BE2C (cell line): Measurements from ENCODE around the gene OR7D4.

ENCODE experiments used
- DNase-seq: peaks from one replicate; pipeline ENCODE4 v3.0.0-alpha.2; 2020
- H3K27me3 ChIP-seq: fragments of 250-450 bp; sonication (Bioruptor Pico); 2 replicates; pipeline ENCODE4 v1.5.1; 2020; ENCODE audit warnings: mild to moderate bottlenecking
- H3K36me3 ChIP-seq: fragments of 250-450 bp; sonication (Bioruptor Pico); 2 replicates; pipeline ENCODE4 v1.5.1; 2020; ENCODE audit warnings: mild to moderate bottlenecking
- H3K4me1 ChIP-seq: fragments of 250-450 bp; sonication (Bioruptor Pico); 2 replicates; pipeline ENCODE4 v1.5.1; 2020
- H3K4me3 ChIP-seq: 2 replicates; pipeline ENCODE4 v1.5.1; 2011; ENCODE audit warnings: low read depth, low read length
- H3K9me3 ChIP-seq: fragments of 250-450 bp; sonication (Bioruptor Pico); 2 replicates; pipeline ENCODE4 v1.5.1; 2020
- CTCF ChIP-seq: IDR thresholded peaks from 2 replicates; pipeline ENCODE4 v1.5.1; 2012; ENCODE audit warnings: mild to moderate bottlenecking, low read depth, low read length

The OR7D4 gene

GRCh38 chr19:9187191-9187590, 32.2 kb downstream of the OR7D4 start:
- H3K4me3 ChIP-seq = no peak overlapping the region
- H3K9me3 ChIP-seq = no peaks in the 10 kb centered on the region
- DNase-seq = no peak
- no peaks in the 10 kb centered on the region for H3K36me3 ChIP-seq
- TF ChIP-seq CTCF = no peak
- no peaks in the 10 kb centered on the region for H3K27me3 ChIP-seq
- no peaks in the 10 kb centered on the region for H3K4me1 ChIP-seq

DNA sequence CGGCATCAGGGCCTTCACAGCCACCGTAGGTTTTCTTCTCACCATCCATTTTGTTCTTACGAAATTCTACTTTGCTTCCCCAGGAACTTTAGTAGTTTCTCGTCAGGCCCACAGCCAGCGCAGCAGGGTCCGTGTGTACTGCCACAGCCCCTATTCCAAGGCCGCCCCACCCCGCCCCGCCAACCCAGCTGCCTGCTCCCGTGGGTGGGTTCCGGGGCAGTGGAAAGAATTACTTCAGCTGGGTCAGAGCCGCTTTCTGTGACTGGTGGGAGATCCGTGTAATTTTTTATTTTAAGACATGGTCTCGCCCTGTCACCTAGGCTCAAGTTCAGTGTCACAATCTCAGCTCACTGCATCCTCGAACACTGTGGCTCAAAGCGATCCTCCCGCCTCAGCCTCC, 36.4 kb downstream of the OR7D4 start:
- H3K36me3 ChIP-seq = no peaks in the 10 kb centered on the region
- no peak for TF ChIP-seq CTCF
- H3K4me1 ChIP-seq = no peaks in the 10 kb centered on the region
- DNase-seq = no peak
- 0 out of 2 replicates have a peak, but pooled peaks cover 6% of the 10 kb centered on the region for H3K27me3 ChIP-seq
- no peak overlapping the region for H3K4me3 ChIP-seq
- no peaks in the 10 kb centered on the region for H3K9me3 ChIP-seq

DNA sequence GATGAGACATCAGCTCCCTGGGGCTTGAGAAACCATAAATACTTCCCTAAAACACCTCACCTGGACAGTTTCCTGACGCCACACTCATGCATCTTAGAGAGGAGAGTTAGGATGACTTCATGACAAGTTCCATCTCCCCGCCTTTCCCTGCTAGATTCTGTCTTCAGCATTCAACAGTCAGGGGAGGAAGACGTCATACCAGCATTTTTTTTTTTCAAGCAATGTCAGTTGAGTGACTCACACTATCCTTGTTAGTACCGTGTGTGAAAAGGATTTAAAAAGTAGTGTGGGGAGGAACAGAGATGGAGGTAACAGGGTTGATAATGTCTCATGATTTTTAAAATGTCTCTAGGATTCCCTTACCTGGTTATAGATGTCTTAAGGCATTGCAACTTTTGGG, 40.5 kb downstream of the OR7D4 start, which contains the start of gene OR7D2:
Gene OR7D2, plus strand, starts transcription at position 79 of the 400 bp plus-strand sequence. CDS start 6,803 bp downstream, outside the sequence.
- Histone ChIP-seq H3K9me3 (no peaks in the 10 kb centered on the region), H3K4me1 (no peaks in the 10 kb centered on the region), H3K36me3 (no peaks in the 10 kb centered on the region), H3K4me3 (no peak within 1 kb of the TSS), H3K27me3 (peaks cover 6% of the 10 kb centered on the region; the same call in 1 of the 2 replicates)
- no peak for DNase-seq
- no peak for TF ChIP-seq CTCF

DNA sequence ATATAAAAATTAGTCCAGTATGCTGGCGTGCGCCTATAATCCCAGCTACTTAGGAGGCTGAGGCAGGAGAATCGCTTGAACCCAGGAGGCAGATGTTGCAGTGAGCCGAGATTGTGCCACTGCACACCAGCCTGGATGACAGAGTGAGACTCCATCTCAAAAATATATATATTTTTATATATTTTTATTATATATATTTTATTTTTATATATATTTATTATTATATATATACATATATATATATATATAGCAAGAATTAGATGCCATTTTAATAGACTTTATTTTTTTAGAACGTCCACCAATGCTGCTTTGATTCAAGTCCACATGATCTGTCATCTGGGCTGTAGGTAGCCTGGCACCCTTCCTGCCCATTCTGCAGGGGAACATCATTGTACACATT, 44.1 kb downstream of the OR7D4 start:
- no peaks in the 10 kb centered on the region for H3K9me3 ChIP-seq
- no peak overlapping the region for H3K4me3 ChIP-seq
- H3K36me3 ChIP-seq = no peaks in the 10 kb centered on the region
- no peaks in the 10 kb centered on the region for H3K4me1 ChIP-seq
- no peak for TF ChIP-seq CTCF
- DNase-seq = no peak
- H3K27me3 ChIP-seq = peaks cover 6% of the 10 kb centered on the region; the same call in 1 of the 2 replicates

- H3K9me3 ChIP-seq = no peaks in the 10 kb centered on the region
- TF ChIP-seq CTCF = no peak
- no peak for DNase-seq
- no peaks in the 10 kb centered on the region for H3K27me3 ChIP-seq
- no peak overlapping the region for H3K4me3 ChIP-seq
- no peaks in the 10 kb centered on the region for H3K4me1 ChIP-seq
- no peaks in the 10 kb centered on the region for H3K36me3 ChIP-seq
Measured at GRCh38 chr19:9171393-9171991, 47.9 kb downstream of the OR7D4 start.

DNA sequence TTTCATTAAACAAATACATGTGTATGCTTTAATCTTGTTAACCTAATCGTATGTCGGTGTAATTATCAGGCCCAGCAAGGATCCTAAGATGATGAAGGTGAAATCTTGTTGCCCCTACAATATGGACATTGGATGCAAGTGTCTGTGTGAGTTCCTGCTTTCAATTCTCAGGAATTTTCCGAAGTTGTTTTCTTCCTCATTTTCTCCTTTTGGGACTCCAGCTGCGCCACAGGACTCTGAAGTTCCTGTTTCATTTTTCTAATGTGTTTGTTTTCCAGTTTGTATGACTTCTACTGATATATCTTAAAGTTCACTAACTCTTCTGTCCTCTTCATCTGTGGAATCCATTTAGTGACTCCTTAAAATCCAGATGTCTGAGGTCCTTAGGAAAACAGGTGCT, 52.5 kb downstream of the OR7D4 start:
- H3K4me1 ChIP-seq = no peaks in the 10 kb centered on the region
- no peaks in the 10 kb centered on the region for H3K27me3 ChIP-seq
- TF ChIP-seq CTCF = no peak
- H3K36me3 ChIP-seq = peaks cover 28% of the 10 kb centered on the region
- H3K9me3 ChIP-seq = no peaks in the 10 kb centered on the region
- DNase-seq = no peak
- no peak overlapping the region for H3K4me3 ChIP-seq
